A172 (cell line): ENCODE measurements around the gene SF3A2. TPM values are rescaled to one million over a fixed set of nuclear protein-coding genes. Genes with fewer than 3 reads are reported as not detected.
A peak's percentile ranks its signal among the peaks of the same experiment; 100 is the strongest.
"Not testable (repeated sequence)": the region's sequence is repeated elsewhere in the genome, so short reads cannot be mapped to it uniquely, and the experiment has no call there.

Experiments used
- DNase-seq: peaks from one replicate; pipeline ENCODE4 v3.0.0-alpha.2; 2015; ENCODE audit warnings: low spot score
- total RNA-seq: library from RNA; depleted of rRNA; stranded (reverse); fragments of >200 nt; shearing (Covaris generic); gene quantifications from 2 replicates; pipeline ENCODE4 v1.2.3, GENCODE V29; 2014

SF3A2 gene
- total RNA-seq, 1 experiment from 2014 or later: 42.9 TPM

DNA sequence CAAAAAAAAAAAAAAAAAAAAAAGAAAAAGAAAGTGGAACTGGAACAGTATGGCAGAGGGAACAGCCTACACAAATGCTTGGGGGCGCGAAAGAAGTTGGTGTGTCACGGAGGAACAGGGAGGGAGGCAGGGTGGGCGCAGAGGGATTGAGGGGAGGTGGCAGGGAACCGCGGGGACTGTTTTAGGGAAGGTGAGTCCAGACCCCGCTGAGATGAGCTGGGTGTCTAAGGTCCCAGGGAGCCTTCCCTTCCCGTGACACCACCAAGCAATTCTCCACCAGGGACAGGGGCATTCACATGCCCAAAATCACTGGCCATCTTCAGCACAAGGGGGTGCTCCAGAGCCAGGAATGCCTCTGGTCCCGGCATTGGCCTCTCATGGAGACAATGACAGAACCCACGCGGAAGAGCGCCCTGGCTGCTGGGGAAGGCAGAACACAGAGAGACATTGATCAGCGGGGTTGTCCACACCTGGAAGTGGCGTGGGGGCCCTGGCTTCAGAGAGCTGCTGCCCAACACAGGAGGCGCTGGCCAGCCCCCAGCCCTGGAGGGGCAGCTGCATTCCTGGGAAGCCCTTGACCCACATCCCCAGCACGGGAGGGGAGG, 38.4 kb downstream of the SF3A2 start:
- DNase-seq: peak; percentile 80

DNA sequence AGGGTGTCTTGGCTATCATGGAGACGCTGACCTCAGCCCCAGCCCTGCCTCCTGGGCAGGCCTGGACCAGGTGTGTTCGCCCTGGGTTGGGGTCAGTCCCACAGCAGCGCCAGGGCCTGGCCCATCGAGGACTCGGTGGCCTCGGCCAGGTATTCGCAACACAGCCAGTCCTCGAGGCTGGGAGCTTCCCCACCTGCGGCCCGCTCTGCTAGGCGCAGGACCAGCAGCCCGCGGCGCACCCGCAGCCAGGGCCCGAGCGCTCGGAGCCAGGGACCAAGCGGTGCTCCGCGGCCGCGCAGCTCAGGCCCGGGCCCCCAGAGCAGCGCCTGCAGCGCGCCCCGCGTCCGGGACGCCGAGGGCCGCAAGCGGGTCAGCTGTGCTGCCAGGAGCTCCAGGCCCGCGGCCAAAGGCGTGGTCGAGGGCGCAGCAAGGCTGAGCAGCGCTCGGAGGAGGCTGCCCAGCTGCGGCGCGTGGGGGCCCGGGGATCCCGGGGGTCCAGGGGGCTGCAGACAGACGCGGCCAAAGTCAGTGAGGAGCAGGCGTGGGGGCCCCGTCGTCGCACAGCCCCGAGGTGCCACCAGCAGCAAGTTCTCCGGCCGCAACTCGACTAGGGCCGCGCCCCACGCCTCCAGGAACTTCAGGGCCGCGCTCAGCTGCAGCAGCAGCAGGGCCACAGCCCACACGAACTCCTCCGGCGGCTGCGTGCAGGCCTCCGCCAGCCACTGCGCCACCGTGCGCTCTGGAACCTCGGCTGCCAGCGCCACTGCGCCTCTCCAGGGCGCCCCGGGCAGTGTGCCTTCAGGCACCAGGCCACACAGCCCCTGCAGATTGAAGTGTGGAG, 39.2 kb downstream of the SF3A2 start:
- no peak for DNase-seq

DNA sequence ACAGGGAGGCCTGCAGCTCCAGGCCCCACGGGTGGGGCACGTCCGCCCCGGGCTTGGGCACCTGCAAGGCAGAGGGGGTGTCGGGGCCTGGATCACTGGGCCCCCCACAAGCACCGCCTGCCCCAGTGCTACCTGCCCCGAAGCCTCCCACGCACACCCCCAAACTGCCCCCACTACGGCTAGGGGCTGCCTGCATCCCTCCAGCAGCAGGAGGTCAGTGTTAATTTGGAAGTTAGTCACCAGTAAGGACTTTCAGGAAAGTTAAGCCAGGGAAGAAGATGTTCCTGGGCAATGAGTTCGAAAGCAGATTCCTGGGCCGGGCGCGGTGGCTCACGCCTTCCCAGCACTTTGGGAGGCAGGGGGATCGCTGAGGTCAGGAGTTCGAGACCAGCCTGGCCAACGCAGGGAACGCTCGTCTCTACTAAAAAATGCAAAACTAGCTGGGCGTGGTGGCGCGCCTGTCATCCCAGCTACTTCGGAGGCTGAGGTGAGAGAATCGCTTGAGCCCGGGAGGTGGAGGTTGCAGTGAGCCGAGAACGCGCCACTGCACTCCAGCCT, 39.9 kb downstream of the SF3A2 start:
- DNase-seq: no peak

DNA sequence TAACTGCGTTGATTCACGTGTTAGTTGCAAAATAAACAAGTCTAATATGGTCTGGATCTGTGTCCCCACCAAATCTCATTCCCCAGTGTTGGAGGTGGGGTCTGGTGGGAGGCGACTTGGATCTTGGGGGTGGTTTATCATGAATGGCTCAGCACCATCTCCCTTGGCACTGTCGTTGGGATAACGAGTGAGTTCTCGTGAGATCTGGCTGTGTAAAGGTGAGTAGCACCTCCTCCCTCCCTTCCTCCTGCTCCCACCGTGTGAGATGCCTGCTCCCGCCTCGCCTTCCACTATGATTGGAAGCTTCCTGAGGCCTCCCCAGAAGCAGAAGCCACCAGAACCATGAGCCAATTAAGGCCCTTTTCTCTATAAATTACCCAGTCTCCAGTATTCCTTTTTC, 40.5 kb downstream of the SF3A2 start:
- no peak for DNase-seq

GRCh38 chr19:2278459-2279158, 42.0 kb downstream of the SF3A2 start:
- DNase-seq: no peak

- no peak for DNase-seq
Observed at GRCh38 chr19:2280633-2281264, 44.1 kb downstream of the SF3A2 start.

GRCh38 chr19:2281265-2282061, 44.8 kb downstream of the SF3A2 start:
- not testable (repeated sequence) for DNase-seq

- DNase-seq: peak; percentile 78
Observed at GRCh38 chr19:2282062-2282861, 45.6 kb downstream of the SF3A2 start, which contains the start of gene PEAK3. PEAK3 (minus strand) TSS chr19:2282175; CDS start chr19:2280931, 1,244 bp downstream.

DNA sequence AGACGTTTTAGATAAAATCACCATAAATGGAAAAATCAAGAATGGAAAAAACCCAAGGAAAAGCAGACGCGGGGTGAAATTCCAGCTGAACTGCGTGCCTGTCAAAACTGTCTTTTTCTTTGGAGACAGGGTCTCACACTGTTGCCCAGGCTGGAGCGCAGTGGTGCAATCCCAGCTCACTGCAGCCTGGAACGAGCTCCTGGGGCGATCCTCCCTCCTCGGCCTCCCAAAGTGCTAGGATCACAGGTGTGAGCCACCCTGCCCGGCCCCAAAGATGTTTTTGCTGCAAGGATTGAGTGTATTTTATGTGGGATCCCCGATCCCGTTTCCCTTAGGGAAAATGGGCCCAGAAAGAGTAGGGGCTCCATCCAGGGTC, 46.2 kb downstream of the SF3A2 start:
- no peak for DNase-seq

DNA sequence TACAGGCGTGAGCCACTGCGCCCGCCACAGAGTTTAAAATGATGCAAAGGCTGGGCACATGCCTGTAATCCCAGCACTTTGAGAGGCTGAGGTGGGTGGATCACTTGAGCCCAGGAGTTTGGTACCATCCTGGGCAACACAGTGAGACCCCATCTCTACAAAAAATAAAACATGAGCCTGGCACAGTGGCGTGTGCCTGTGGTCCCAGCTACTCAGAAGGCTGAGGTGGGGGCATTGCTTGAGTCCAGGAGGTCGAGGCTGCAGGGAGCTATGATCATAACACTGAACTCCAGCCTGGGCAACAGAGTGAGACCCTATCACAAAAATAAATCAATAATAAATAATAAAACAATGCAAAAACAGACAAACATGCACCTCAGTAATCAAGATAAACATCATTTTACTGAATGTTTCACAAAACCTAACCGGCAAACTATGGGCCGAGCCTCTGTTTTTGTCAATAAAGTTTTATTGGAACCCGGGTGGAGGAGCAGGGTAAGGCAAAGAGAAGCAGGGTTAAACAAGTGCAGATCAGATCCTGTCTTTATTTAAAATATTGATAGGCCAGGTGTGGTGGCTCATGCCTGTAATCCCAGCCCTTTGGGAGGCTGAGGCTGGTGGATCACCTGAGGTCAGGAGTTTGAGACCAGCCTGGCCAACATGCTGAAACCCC, 47.3 kb downstream of the SF3A2 start:
- no peak for DNase-seq

- DNase-seq: no peak
Observed at GRCh38 chr19:2286402-2287140, 49.9 kb downstream of the SF3A2 start.

- no peak for DNase-seq
Observed at GRCh38 chr19:2287585-2288337, 51.1 kb downstream of the SF3A2 start.

DNA sequence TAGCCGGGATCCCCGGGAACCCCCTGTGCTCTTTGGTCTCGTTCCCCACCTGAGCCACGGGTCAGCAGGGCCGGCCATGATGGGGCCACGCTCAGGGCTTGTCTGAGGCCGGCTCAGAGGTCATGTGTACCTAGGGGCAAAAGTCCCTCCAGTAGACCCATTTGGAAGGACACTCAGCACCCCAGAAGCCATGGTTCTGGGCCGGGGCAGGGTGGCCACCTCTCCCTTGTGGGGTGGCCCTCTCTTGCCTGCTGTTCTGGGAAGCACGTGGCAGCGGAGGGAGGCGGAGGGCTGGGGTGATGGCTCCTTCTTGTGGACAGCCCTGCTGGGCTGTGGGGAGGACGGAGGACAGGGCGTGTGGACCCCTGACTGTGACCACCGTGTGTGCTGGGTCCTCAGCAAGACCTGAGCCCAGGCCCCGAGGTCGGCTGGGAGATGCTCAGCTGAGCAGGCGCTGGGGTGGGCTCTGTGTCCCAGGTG, 51.8 kb downstream of the SF3A2 start:
- no peak for DNase-seq

DNA sequence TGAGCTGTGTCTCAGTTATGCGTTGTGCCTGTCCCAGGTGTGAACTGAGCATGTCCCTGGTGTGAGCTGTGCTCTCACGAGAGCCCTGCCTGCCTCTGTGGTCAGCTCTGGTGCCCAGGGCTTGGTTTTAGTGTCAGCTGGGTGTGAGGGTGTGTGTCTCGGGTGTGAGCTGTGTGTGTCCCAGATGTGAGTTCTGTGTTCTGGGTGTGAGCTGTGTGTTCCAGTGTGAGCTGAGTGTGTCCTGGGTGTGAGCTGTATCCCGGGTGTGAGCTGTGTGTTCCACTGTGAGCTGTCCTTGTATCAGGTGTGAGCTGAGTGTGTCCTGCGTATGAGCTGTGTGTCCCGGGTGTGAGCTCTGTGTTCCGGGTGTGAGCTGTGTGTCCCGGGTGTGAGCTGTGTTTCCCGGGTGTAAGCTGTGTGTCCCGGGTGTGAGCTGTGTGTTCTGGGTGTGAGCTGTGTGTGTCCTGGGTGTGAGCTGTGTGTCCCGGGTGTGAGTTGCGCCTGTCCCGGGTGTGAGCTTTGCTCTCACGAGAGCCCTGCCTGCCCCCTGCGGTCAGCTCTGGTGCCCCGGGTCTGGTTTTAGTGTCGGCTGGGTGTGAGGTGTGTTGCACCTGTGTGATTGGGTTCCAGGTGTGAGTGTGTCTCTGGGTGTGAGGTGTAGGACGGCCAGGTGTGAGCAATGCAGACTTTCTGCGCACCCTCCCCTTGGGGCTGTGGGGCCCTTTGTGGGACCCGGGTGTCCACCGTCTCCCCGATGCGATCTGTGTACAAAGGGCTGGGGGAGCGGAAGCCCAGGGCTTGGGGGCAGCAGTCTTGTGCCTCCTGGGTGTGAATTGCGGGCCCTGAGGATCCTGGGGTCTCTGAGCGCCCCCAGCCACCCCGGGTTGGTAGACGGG, 52.4 kb downstream of the SF3A2 start:
- no peak for DNase-seq

GRCh38 chr19:2289714-2290435, 53.3 kb downstream of the SF3A2 start:
- DNase-seq: no peak
